Testis (tissue), 3 donors: ENCODE data around the gene SCAF11. TPM values are rescaled to one million over a fixed set of nuclear protein-coding genes. Genes with fewer than 3 reads are reported as not detected.

Source experiments
- DNase-seq: peaks from one replicate; pipeline ENCODE4 v3.0.0-alpha.2; 2019
- H3K27ac ChIP-seq, 2 donors: fragments of 200-600 bp; sonication (generic); one replicate each; pipeline ENCODE4 v1.5.1; 2019
- H3K27me3 ChIP-seq: fragments of 200-600 bp; sonication (generic); one replicate; pipeline ENCODE4 v1.5.1; 2019
- H3K36me3 ChIP-seq: fragments of 200-600 bp; sonication (generic); one replicate; pipeline ENCODE4 v1.5.1; 2017; ENCODE audit warnings: low read depth; ENCODE audit errors: missing control alignments
- H3K4me1 ChIP-seq: fragments of 200-600 bp; sonication (generic); one replicate; pipeline ENCODE4 v1.5.1; 2019
- H3K4me3 ChIP-seq, 2 donors: fragments of 200-600 bp; sonication (generic); one replicate each; pipeline ENCODE4 v1.5.1; 2017 to 2019
- H3K9me3 ChIP-seq: fragments of 200-600 bp; sonication (generic); one replicate; pipeline ENCODE4 v1.5.1; 2017
- CTCF ChIP-seq, 3 experiments: fragments of 450-650 bp in 2 of 3; fragments of 200-600 bp in 1 of 3; sonication (generic) in 1 of 3; IDR thresholded peaks; one replicate each; pipeline ENCODE4 v1.5.1; 2016 to 2019; ENCODE audit warnings: antibody characterized with exemption in 3 of 3, mild to moderate bottlenecking in 2 of 3, moderate library complexity in 1 of 3
- POLR2A ChIP-seq: fragments of 450-650 bp; IDR thresholded peaks from one replicate; pipeline ENCODE4 v1.6.1; 2017; ENCODE audit warnings: antibody characterized with exemption, mild to moderate bottlenecking, moderate library complexity
- WGBS, 2 donors: methylation state at CpG; one replicate each; pipeline ENCODE4 v1.1.5; 2018; 5-methylcytosine and 5-hydroxymethylcytosine counted together
- intact Hi-C: fragments of 100-400 bp; cut with DNase I; formaldehyde crosslinking; loops from one replicate; pipeline ENCODE4 v1.15.1; 2023; ENCODE audit warnings: low total_unique reads
- polyA plus RNA-seq: library from polyadenylated mRNA; stranded (reverse); fragments of 350-450 nt; fragmentation: Illumina TruSeq; extraction: RNeasy Lipid Tissue Mini Kit (QIAGEN cat#74804); gene quantifications from one replicate; pipeline ENCODE4 v1.2.3, GENCODE V29; 2014; ENCODE audit warnings: low read depth, low replicate concordance; ENCODE audit not compliant: insufficient read depth
- total RNA-seq, 2 donors: library from RNA; depleted of rRNA; stranded (reverse); fragments of >200 nt; gene quantifications; one replicate each; pipeline ENCODE4 v1.2.3, GENCODE V29; 2016

The SCAF11 gene
- total and polyA plus RNA-seq, 3 donors from 2014 or later = 49.1 to 168 (median 168) TPM

GRCh38 chr12:45978108-45978507 lies 12.3 kb downstream of the SCAF11 start:
- TF ChIP-seq POLR2A (no peak), CTCF (IDR thresholded peaks at IDR 0.05) (no peak)
- Histone ChIP-seq H3K4me3 (no peak overlapping the region), H3K4me1 (peaks cover 4% of the 10 kb centered on the region), H3K27ac (no peak overlapping the region), H3K9me3 (no peaks in the 10 kb centered on the region), H3K36me3 (no peaks in the 10 kb centered on the region), H3K27me3 (no peaks in the 10 kb centered on the region)
- intact Hi-C loops = no loop called here
- WGBS, 2 donors = 94% methylated on average over 2 of the region's 2 CpGs
- no peak for DNase-seq

GRCh38 chr12:45977620-45978019 lies 12.8 kb downstream of the SCAF11 start:
- Histone ChIP-seq H3K9me3 (no peaks in the 10 kb centered on the region), H3K27me3 (no peaks in the 10 kb centered on the region), H3K4me3 (no peak overlapping the region), H3K36me3 (no peaks in the 10 kb centered on the region), H3K27ac (no peak overlapping the region), H3K4me1 (peaks cover 4% of the 10 kb centered on the region)
- intact Hi-C loops = no loop called here
- TF ChIP-seq CTCF (IDR thresholded peaks at IDR 0.05) (no peak), POLR2A (no peak)
- no peak for DNase-seq

- H3K4me3 ChIP-seq = no peak overlapping the region
- H3K4me1 ChIP-seq = no peaks in the 10 kb centered on the region
- 75 to 81% methylated on average over 6 of the region's 6 CpGs for WGBS, 2 donors
- H3K36me3 ChIP-seq = no peaks in the 10 kb centered on the region
- no peaks in the 10 kb centered on the region for H3K27me3 ChIP-seq
- intact Hi-C loops = no loop called here
- TF ChIP-seq CTCF (IDR thresholded peaks at IDR 0.05) = no peak
- no peak for TF ChIP-seq POLR2A
- no peak overlapping the region for H3K27ac ChIP-seq
- no peak for DNase-seq
- no peaks in the 10 kb centered on the region for H3K9me3 ChIP-seq
These were observed 14.9 kb downstream of the SCAF11 start for GRCh38 chr12:45975506-45975905.

- H3K27ac ChIP-seq = no peak overlapping the region
- no peaks in the 10 kb centered on the region for H3K4me1 ChIP-seq
- TF ChIP-seq CTCF (IDR thresholded peaks at IDR 0.05) (no peak), POLR2A (no peak)
- no peaks in the 10 kb centered on the region for H3K9me3 ChIP-seq
- no peaks in the 10 kb centered on the region for H3K36me3 ChIP-seq
- DNase-seq = no peak
- H3K27me3 ChIP-seq = no peaks in the 10 kb centered on the region
- H3K4me3 ChIP-seq = no peak overlapping the region
- intact Hi-C loops = no loop called here
- WGBS, 2 donors = 63 to 73% methylated on average over 4 of the region's 4 CpGs
These were observed 15.5 kb downstream of the SCAF11 start for GRCh38 chr12:45974883-45975282.

GRCh38 chr12:45974171-45974719 lies 16.1 kb downstream of the SCAF11 start:
- Histone ChIP-seq H3K4me1 (no peaks in the 10 kb centered on the region), H3K27ac (no peak overlapping the region), H3K9me3 (no peaks in the 10 kb centered on the region), H3K36me3 (no peaks in the 10 kb centered on the region), H3K27me3 (no peaks in the 10 kb centered on the region), H3K4me3 (no peak overlapping the region)
- intact Hi-C loops = no loop called here
- DNase-seq = no peak
- TF ChIP-seq POLR2A = no peak
- no peak for TF ChIP-seq CTCF (IDR thresholded peaks at IDR 0.05)
